ENCODE measurements around the gene AADAT. TPM values are rescaled to one million over a fixed set of nuclear protein-coding genes. Genes with fewer than 3 reads are reported as not detected.

AADAT gene
- total and polyA plus RNA-seq, 2 of the 8 experiments (the other 6 are each of a cell fraction or from before 2014, with no cell fraction given): 6.1 to 7.7 TPM

GRCh38 chr4:170090352-170091052 lies 746 bp upstream of the AADAT start:
- H4K91ac ChIP-seq (replicated peaks; ENCODE audit: insufficient read length, low read length): no peak overlapping the region
- no peak overlapping the region for H2BK20ac ChIP-seq (ENCODE audit: low read length)
- H2BK15ac ChIP-seq (ENCODE audit: low read length): no peak overlapping the region
- peaks cover 11% of the 10 kb centered on the region for H3K23me2 ChIP-seq (ENCODE audit: low read depth, low read length)
- DNase-seq (ENCODE audit: low read depth in 1 of 2, low spot score in 2 of 2): no peak
- H3K9ac ChIP-seq (replicated peaks in 1 of 4; ENCODE audit: extremely low read depth in 1 of 4, low read depth in 3 of 4, low read length in 3 of 4): no peak overlapping the region
- no peak overlapping the region for H2AK5ac ChIP-seq (ENCODE audit: low read depth, low read length)
- H3K4ac ChIP-seq (replicated peaks; ENCODE audit: insufficient read length, low read depth, low read length): no peak overlapping the region
- H2BK120ac ChIP-seq (replicated peaks; ENCODE audit: low read depth, low read length): no peak overlapping the region
- TF ChIP-seq BACH1 (IDR thresholded peaks at IDR 0.05; ENCODE audit: low read length) (no peak), KDM5A (IDR thresholded peaks at IDR 0.05; ENCODE audit: low read length) (0 out of 2 replicates have a peak, but pooled peaks have one; percentile 25), SP4 (IDR thresholded peaks at IDR 0.05; ENCODE audit: low read length) (no peak)
- H3K4me1 ChIP-seq (replicated peaks in 1 of 4; ENCODE audit: control insufficient read depth in 3 of 4, insufficient read depth in 4 of 4, low read length in 3 of 4): peaks cover 0 to 7% (median 6%) of the 10 kb centered on the region in 4 experiments; a peak in 5 of 7 replicates
- ChIA-PET CTCF (ENCODE audit: partially characterized antibody) (interaction anchor here (1.7 to 8.2 kb wide), 7 partner anchors 11 to 281 kb away, joined by 4 to 37 read pairs (median 6); no protein-coding TSS in a partner anchor), POLR2A (ENCODE audit: partially characterized antibody) (interaction anchor here (0.6 to 1.3 kb wide), 4 partner anchors 20 to 256 kb away, joined by 3 read pairs; partner anchors contain the start of gene MFAP3L)
- no peak overlapping the region for H2AFZ ChIP-seq (ENCODE audit: low read length)
- peaks cover 0 to 7% (median 4%) of the 10 kb centered on the region in 4 experiments; a peak in 4 of 7 replicates for H3K27me3 ChIP-seq (replicated peaks in 1 of 4; ENCODE audit: control insufficient read depth in 3 of 4, extremely low read depth in 1 of 4, insufficient read depth in 3 of 4, low read length in 3 of 4)
- no peaks in the 10 kb centered on the region for H3K79me2 ChIP-seq (ENCODE audit: control insufficient read depth in 1 of 2, insufficient read depth in 2 of 2, low read length in 2 of 2)
- H2BK12ac ChIP-seq (ENCODE audit: low read depth, low read length): no peak overlapping the region
- H3K4me3 ChIP-seq (ENCODE audit: extremely low read depth in 1 of 4, insufficient read depth in 2 of 4, low read depth in 3 of 4, low read length in 4 of 4): peak overlapping the region; percentile 81 to 87 (median 82)
- no peak overlapping the region for H3K14ac ChIP-seq (ENCODE audit: insufficient read length)
- H3K36me3 ChIP-seq (ENCODE audit: control insufficient read depth in 2 of 4, insufficient read depth in 4 of 4, low read length in 3 of 4): peaks cover 0 to 12% (median 4%) of the 10 kb centered on the region in 4 experiments; a peak in 2 of 8 replicates
- no peak for FAIRE-seq
- H3K4me2 ChIP-seq (ENCODE audit: insufficient read depth in 1 of 2, low read depth in 2 of 2, low read length in 2 of 2): peak overlapping the region; percentile 96 to 99
- H2BK5ac ChIP-seq (ENCODE audit: low read depth, low read length): no peak overlapping the region
- H3K27ac ChIP-seq (ENCODE audit: low read depth, low read length): no peak overlapping the region
- H4K20me1 ChIP-seq (replicated peaks in 1 of 2; ENCODE audit: control insufficient read depth in 1 of 2, insufficient read depth in 2 of 2, low read length in 2 of 2): no peaks in the 10 kb centered on the region
- H3K18ac ChIP-seq (ENCODE audit: extremely low read depth, low read length): 0 out of 2 replicates have a peak overlapping the region, but pooled peaks have one; percentile 34
- no peak overlapping the region for H3K23ac ChIP-seq (ENCODE audit: insufficient read length)
- no peak overlapping the region for H3K56ac ChIP-seq (replicated peaks; ENCODE audit: insufficient read length, low read depth, low read length)
- H4K8ac ChIP-seq (ENCODE audit: extremely low read depth, insufficient read depth, low read length): no peak overlapping the region
- no peak overlapping the region for H4K5ac ChIP-seq (ENCODE audit: insufficient read length, low read depth, low read length)
- no peaks in the 10 kb centered on the region for H3K9me3 ChIP-seq (ENCODE audit: insufficient read depth in 2 of 2, low read depth in 1 of 2, low read length in 1 of 2)
- WGBS, 2 experiments (ENCODE audit: extremely low coverage in 1 of 2, insufficient coverage in 1 of 2, insufficient read length in 1 of 2, insufficient replicate concordance in 2 of 2, low coverage in 1 of 2, low lambda C conversion rate in 2 of 2, missing lambda C conversion rate in 1 of 2): 11% methylated on average over 9 of the region's 9 CpGs; no CpG with 5 or more reads in 1 of the 2 experiments
- no peaks in the 10 kb centered on the region for H3K79me1 ChIP-seq (ENCODE audit: low read depth, low read length)

All from H1 (cell line).